Activated naive CD4-positive, alpha-beta T cell treated with anti-CD3 and anti-CD28 coated beads, Interleukin-2, amount 10 ng/mL, durations not matched to agents 7 days and 5 days (primary cell): ENCODE measurements around the gene SLC26A2.

Experiments used
- CTCF ChIA-PET: fragments of 350-600 bp; sonication (Branson Sonifier 250); formaldehyde crosslinking; loops from one replicate; lab custom pipeline; 2021; ENCODE audit warnings: antibody characterized with exemption; lab: Charles Lee
- DNase-seq: peaks from one replicate; pipeline ENCODE4 v3.0.0-alpha.2; 2020
- H3K27ac Mint-ChIP-seq: one replicate; pipeline ENCODE4 v1.8.0; 2021; ENCODE audit warnings: mild to moderate bottlenecking, moderate library complexity, mixed read lengths
- H3K27me3 Mint-ChIP-seq: one replicate; pipeline ENCODE4 v1.8.0; 2021; ENCODE audit warnings: mild to moderate bottlenecking, mixed read lengths
- H3K36me3 Mint-ChIP-seq: one replicate; pipeline ENCODE4 v1.8.0; 2021; ENCODE audit warnings: mixed read lengths
- H3K4me1 Mint-ChIP-seq: one replicate; pipeline ENCODE4 v1.8.0; 2021; ENCODE audit warnings: mixed read lengths
- H3K4me3 Mint-ChIP-seq: one replicate; pipeline ENCODE4 v1.8.0; 2021; ENCODE audit warnings: mild to moderate bottlenecking, moderate library complexity, mixed read lengths
- H3K9me3 Mint-ChIP-seq: one replicate; pipeline ENCODE4 v1.8.0; 2021; ENCODE audit warnings: mixed read lengths

SLC26A2 gene

DNA sequence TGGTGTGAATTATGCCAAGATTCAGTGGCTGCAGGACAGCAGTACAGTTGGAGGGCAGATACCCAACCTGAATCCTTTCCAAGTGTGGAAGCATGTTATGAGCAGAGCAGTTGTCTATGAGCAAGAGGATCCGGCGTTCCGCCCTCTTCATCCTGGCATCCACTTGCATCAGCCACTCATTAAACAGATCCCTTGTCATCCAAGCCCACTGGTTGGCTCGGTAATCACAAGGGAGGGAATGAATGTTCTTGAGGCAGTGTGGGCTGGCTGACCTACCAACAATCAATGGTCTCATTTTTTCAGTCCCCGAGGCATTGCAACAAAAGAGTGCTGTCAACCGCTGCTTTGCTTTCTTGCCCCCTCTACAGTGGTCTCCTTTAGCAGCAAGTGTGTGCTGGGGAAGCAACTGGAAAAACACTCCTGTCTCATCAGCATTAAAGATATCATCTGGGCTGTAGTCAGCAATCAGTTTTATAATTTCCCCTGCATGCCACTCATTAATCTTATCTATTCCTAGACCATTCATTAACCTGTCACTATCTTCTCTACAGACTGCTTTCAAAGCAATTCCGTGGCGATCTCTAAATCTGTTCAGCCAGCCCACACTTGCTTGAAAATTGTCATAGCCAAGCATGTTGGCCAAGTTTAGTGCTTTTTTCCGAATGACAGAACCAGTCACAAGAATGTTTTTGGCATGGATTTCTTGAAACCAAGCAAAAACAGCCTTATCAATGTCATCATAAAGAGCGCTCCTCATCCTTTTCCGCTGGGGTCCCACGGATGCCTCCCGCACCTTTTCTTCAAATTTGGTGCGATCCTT, 35.0 kb downstream of the SLC26A2 start:
- Mint-ChIP-seq H3K9me3 (no peaks in the 10 kb centered on the region), H3K36me3 (peaks cover 1% of the 10 kb centered on the region), H3K27me3 (no peaks in the 10 kb centered on the region), H3K27ac (no peak overlapping the region), H3K4me3 (no peak overlapping the region), H3K4me1 (peaks cover 15% of the 10 kb centered on the region)
- CTCF ChIA-PET = interaction anchor here (1.0 to 8.6 kb wide), 3 partner anchors 142 to 359 kb away, joined by 3 to 219 read pairs (median 4); no protein-coding TSS in a partner anchor
- DNase-seq = no peak

DNA sequence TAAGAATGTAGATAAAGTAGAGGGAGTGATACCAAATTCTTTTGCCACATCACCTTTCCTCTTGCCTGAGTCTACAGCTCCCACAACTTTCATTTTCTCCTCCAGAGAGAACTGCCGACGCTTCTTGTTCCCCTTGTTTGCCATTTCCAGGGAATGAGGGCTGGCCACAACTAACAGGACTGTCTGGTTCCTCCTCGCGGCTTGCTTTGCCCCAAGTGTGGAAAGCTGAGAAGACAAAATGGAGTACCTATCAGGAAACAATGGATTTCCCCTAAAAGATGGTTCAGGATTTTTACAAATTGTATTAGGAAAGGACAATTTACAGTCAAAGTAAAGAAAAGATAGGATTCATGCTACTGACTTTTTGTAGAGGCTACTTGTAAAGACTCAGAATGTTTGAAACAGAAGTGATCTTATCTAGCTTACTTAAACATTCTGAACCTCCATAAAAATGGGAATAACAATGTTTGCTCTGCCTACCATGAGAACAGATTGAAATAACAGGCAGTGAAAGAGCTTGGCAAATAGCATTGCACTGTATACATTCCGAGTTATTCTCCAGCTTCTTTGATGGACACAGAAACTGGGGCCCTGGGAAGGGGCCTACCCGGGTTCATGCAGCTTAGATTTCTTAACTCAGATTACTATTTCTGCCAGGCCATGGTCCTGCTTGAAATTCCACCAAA, 35.8 kb downstream of the SLC26A2 start:
- CTCF ChIA-PET = interaction anchor here (1.0 to 8.6 kb wide), 3 partner anchors 143 to 359 kb away, joined by 3 to 219 read pairs (median 4); no protein-coding TSS in a partner anchor
- Mint-ChIP-seq H3K36me3 (peaks cover 1% of the 10 kb centered on the region), H3K4me1 (peaks cover 15% of the 10 kb centered on the region), H3K4me3 (no peak overlapping the region), H3K27me3 (no peaks in the 10 kb centered on the region), H3K9me3 (no peaks in the 10 kb centered on the region), H3K27ac (no peak overlapping the region)
- DNase-seq = no peak

DNA sequence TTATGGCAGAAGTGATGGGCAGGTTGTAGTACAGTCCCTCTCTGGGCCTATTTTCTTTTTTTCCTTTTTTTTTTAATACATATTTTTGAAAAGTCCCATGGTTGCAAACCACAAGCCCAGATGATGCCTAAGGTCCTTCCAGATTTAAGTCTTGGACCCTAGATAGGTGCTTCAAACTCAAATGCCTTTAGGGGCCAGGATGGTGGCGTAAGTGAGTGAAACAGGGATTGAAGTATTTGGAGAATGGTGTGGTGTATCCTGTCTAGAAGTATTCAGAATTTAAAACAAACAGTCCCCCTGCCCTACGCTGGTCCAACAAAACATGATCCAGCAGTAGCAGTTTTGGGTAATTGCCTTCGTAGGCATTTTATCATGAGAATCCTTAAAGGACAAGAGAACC, 37.7 kb downstream of the SLC26A2 start:
- H3K27me3 Mint-ChIP-seq = no peaks in the 10 kb centered on the region
- H3K4me1 Mint-ChIP-seq = peaks cover 30% of the 10 kb centered on the region
- H3K27ac Mint-ChIP-seq = no peak overlapping the region

DNA sequence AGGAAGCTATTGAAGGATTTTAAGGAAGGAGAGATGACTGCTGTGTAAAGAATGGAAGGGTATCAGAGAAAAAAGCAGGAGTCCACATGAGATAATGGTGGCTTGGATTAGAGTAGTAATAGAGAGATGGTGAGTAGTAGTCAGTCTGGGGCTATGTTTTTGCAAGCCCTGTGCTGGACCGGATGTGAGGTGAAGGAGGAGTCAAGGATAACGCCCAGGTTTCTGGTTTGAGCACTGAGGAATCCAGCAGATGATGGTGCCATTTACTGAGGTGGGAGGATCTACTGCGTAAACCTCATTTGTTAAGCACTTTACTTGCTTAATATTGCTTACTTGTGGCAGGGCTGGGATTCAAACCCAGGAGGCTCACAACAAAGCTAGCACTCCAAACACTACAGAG, 38.8 kb downstream of the SLC26A2 start:
- no peaks in the 10 kb centered on the region for H3K9me3 Mint-ChIP-seq
- peaks cover 38% of the 10 kb centered on the region for H3K4me1 Mint-ChIP-seq
- CTCF ChIA-PET = interaction anchor here (0.8 to 2.6 kb wide), 4 partner anchors 9 to 165 kb away, joined by 3 to 15 read pairs (median 3); no protein-coding TSS in a partner anchor
- DNase-seq = no peak
- no peaks in the 10 kb centered on the region for H3K27me3 Mint-ChIP-seq
- peak overlapping the region; percentile 82 for H3K4me3 Mint-ChIP-seq
- H3K27ac Mint-ChIP-seq = peak overlapping the region; percentile 88
- H3K36me3 Mint-ChIP-seq = peaks cover 11% of the 10 kb centered on the region

More for the DNA sequence above, 37.7 kb downstream of the SLC26A2 start:
- Mint-ChIP-seq H3K4me3 (no peak overlapping the region), H3K9me3 (no peaks in the 10 kb centered on the region), H3K36me3 (peaks cover 6% of the 10 kb centered on the region)
- CTCF ChIA-PET = interaction anchor here (0.8 to 8.6 kb wide), 2 partner anchors 40 to 165 kb away, joined by 3 to 219 read pairs; no protein-coding TSS in a partner anchor
- DNase-seq = no peak

DNA sequence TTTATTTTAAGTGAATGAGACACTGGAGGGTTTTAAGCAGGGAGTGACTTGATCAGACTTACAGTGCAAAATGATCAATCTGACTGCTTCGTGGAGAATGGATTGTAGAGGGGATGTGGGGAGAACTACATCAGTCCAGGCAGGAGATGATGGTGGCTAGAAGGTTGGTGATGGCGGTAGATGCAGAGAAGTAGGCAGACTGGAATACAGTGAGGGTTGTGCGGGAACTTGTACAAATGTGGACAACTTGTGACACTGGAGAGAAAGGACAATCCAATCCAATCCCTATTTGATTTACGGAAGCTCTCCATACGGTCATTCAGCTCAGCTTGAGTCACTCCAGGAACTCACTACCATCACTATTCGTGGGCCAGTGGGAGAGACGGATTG, 39.3 kb downstream of the SLC26A2 start:
- peaks cover 15% of the 10 kb centered on the region for H3K36me3 Mint-ChIP-seq
- peak overlapping the region; percentile 82 for H3K4me3 Mint-ChIP-seq
- no peaks in the 10 kb centered on the region for H3K9me3 Mint-ChIP-seq
- DNase-seq = no peak
- CTCF ChIA-PET = interaction anchor here (0.8 to 2.6 kb wide), 5 partner anchors 9 to 343 kb away, joined by 3 to 15 read pairs (median 3); no protein-coding TSS in a partner anchor
- no peaks in the 10 kb centered on the region for H3K27me3 Mint-ChIP-seq
- H3K4me1 Mint-ChIP-seq = peaks cover 40% of the 10 kb centered on the region
- peak overlapping the region; percentile 88 for H3K27ac Mint-ChIP-seq

DNA sequence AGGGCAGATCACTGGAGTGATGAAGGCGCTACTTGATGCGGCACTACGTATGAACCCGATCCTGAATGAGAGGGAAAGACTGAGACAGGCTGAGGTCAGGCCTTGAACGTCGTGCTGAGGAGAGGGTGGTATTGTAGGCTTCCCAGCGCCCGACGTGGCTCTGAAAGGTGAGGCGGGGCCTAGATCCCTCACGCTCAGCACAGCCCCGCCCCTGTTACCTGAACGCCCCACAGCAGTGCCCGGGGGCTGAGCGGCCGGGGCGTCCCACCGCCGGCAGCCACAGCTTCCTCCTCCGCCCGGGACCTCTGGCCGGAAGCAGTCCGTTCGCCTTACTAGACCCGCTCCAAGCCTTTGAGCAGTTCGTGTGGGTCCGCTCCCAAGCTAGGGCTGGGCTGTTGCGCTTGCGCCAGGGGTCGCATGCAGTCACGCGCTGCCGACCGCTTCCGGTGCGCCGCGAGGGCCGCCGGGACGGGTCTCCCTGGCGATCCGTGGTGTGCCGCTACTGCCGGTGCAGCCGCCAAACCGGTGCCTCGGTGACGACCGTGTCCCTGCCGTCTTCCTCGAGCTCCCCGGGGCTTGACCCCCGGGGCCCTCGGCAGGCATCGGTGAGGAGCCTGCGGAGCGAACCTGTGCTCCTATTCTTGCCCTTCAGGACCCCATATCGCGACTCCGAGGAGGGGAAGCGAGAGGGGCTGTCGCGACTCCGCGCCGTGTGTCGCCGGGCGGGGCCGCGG, 39.9 kb downstream of the SLC26A2 start, which contains the start of the genes HMGXB3 and TIGD6:
HMGXB3 (plus strand) TSS at position 484 of the 734 bp plus-strand sequence. CDS start 4,114 bp downstream, outside the sequence.
TIGD6 (minus strand) TSS at position 399 of the 734 bp plus-strand sequence. CDS start 4,306 bp downstream, outside the sequence.
- H3K27me3 Mint-ChIP-seq = no peaks in the 10 kb centered on the region
- peak within 1 kb of the TSS; percentile 82 for H3K4me3 Mint-ChIP-seq
- H3K27ac Mint-ChIP-seq = peak within 1 kb of the TSS; percentile 96
- H3K36me3 Mint-ChIP-seq = peaks cover 16% of the 10 kb centered on the region
- DNase-seq = peak; percentile 90
- peaks cover 41% of the 10 kb centered on the region for H3K4me1 Mint-ChIP-seq
- CTCF ChIA-PET = interaction anchor here (0.8 to 2.6 kb wide), 6 partner anchors 10 to 344 kb away, joined by 3 to 15 read pairs (median 4); partner anchors contain the start of gene SLC26A2
- H3K9me3 Mint-ChIP-seq = no peaks in the 10 kb centered on the region

DNA sequence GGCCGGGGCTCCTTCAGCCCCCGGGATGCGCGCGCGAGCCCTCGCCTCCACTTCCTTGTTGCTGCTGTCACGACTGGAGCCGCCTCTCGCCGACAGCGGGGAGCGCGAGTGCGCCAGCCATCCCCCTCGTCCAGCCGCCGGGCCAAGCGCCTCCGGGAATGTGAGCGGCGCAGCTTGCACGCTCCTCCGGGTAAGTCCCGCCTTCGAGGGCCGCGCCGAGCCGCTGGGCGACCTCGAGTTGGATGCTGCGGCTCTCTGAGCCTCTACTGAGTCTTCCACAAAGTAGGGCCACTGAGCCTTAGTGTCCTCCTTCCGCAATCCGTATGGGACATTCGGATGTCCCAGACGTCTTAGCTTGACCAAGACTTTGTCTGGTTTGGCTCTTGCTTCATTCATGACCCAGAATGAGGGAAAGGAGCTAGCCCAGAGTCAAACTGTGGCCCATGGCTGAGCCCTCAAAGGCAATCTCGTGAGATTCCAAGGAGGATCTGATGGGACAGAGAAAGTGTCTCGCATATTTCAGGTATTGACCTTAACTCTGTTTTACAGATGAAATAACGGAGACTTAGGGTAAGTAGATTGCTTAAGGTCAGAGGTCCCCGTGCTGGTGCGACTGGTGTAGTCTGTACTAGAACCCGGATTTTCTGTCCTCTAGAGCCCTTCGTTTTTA, 40.6 kb downstream of the SLC26A2 start:
- Mint-ChIP-seq H3K4me1 (peaks cover 41% of the 10 kb centered on the region), H3K27me3 (no peaks in the 10 kb centered on the region), H3K27ac (peak overlapping the region; percentile 96), H3K9me3 (no peaks in the 10 kb centered on the region), H3K4me3 (peak overlapping the region; percentile 82), H3K36me3 (peaks cover 19% of the 10 kb centered on the region)
- DNase-seq = peak; percentile 63
- CTCF ChIA-PET = interaction anchor here (1.6 to 2.6 kb wide), 4 partner anchors 10 to 168 kb away, joined by 3 to 15 read pairs (median 6); partner anchors contain the start of gene SLC26A2

DNA sequence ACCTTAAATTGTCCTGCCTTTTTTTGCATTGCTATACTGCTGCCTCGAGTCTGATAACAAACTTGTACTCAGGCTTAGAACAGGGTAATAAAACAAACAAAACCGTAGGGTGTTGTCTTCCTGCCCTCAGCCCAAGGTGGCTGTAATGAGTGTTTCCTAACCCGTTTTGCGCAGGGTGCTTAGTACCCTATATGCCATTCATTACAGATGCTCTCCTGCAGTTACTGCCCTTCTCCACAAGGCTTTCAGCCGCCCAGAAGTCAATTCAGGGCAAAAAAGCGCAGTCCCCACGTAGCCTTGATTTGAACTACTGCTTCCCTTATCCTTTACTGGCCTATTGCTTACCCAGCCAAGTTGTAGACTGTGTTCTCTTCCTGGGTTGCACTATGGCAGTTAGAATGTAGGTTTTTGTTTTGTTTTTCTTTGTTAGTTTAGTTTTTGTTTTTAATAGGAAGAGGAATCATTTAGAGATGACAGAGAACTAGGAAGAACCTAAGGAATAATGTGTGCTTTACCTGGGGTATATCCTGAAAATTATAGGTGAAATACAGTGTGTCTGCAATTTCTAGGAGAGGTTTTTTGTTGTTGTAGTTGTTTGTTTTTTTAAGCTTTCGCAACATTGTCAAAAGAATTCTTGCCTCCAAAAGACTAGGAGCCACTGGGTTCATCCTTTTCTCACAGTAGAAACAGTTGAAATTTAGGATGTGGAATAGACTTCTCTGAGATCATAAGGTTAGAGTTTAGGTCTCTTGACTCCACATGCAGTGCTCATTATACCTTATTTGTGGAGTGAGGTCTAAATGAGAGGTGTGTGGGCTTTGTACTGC, 41.3 kb downstream of the SLC26A2 start:
- Mint-ChIP-seq H3K4me1 (peaks cover 41% of the 10 kb centered on the region), H3K36me3 (peaks cover 25% of the 10 kb centered on the region), H3K4me3 (peak overlapping the region; percentile 82), H3K9me3 (no peaks in the 10 kb centered on the region), H3K27ac (peak overlapping the region; percentile 96), H3K27me3 (no peaks in the 10 kb centered on the region)
- peak; percentile 78 for DNase-seq
- CTCF ChIA-PET = interaction anchor here (0.9 to 2.6 kb wide), 8 partner anchors 11 to 168 kb away, joined by 3 to 15 read pairs (median 4); partner anchors contain the start of gene SLC26A2

DNA sequence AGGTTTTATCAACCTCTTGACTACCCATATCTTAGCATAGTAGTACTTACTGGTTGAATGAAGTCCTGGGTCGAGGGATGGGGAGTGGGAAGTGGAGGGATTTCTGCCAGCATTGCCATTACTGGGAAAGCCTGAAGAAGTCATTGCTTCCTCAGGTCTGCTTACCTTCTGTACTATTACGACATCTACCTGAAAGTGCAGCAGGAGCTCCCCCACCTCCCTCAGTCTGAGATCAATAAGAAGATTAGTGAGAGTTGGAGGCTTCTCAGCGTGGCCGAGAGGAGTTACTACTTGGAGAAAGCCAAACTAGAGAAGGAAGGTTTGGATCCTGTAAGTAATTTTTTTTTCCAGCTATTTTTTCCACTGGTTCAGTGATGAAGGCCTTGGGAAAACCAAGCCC, 45.8 kb downstream of the SLC26A2 start:
- H3K4me3 Mint-ChIP-seq = no peak overlapping the region
- peaks cover 50% of the 10 kb centered on the region for H3K36me3 Mint-ChIP-seq
- no peaks in the 10 kb centered on the region for H3K27me3 Mint-ChIP-seq
- no peaks in the 10 kb centered on the region for H3K9me3 Mint-ChIP-seq
- H3K4me1 Mint-ChIP-seq = peaks cover 34% of the 10 kb centered on the region
- CTCF ChIA-PET = interaction anchor here (1.0 to 1.5 kb wide), 4 partner anchors 15 to 117 kb away, joined by 3 to 4 read pairs (median 3); no protein-coding TSS in a partner anchor
- no peak for DNase-seq
- H3K27ac Mint-ChIP-seq = no peak overlapping the region

DNA sequence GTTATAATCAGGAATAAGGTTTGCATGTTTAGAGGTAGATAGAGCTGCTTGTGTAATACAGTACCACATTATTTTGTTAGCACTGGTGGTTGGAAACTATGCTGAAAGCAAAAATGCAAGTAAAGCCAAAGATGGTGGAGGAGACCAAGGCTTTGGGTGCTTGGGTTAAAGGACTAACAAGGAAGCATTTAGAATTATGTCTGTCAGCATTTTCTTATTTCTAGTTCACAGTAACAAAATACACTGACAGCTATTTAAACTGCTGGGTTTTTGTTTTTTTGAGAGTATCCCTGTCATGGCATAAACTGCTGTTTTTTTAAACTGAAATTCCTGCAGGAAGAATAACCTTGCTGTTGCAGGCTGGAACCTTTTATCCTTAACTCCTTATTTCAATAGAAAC, 46.5 kb downstream of the SLC26A2 start:
- CTCF ChIA-PET = interaction anchor here (1.2 to 1.5 kb wide), 2 partner anchors 14 to 16 kb away, joined by 3 read pairs; no protein-coding TSS in a partner anchor
- H3K36me3 Mint-ChIP-seq = peaks cover 55% of the 10 kb centered on the region
- DNase-seq = no peak
- no peak overlapping the region for H3K27ac Mint-ChIP-seq
- H3K4me1 Mint-ChIP-seq = peaks cover 30% of the 10 kb centered on the region
- H3K9me3 Mint-ChIP-seq = no peaks in the 10 kb centered on the region
- H3K27me3 Mint-ChIP-seq = no peaks in the 10 kb centered on the region
- no peak overlapping the region for H3K4me3 Mint-ChIP-seq

DNA sequence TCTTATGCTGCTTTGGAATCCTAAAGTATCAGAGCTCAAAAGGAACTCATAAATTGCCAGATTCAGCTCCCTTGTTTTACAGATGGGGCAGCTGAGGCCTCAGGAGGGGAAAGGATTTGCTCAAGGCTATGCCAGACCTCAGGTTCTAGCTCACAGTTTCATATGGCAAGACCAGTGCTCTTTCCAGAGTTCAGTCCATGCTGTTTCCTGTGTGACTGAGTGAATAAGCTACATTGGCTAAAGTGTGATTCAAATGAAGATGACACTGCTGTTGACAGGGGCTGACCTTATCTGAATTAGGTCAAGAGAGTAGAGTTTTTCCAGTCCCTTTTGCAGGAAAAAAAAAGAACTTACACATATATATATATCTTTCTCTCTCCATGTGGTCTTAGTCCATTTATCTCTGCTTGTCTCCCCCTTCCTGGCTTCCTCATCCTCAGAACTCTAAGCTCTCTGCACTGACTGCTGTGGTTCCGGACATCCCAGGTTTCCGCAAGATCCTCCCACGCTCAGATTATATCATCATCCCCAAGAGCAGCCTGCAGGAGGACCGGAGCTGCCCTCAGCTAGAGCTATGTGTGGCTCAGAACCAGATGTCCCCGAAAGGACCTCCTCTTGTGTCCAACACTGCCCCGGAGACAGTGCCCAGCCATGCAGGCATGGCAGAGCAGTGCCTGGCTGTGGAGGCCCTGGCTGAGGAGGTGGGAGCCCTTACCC, 49.3 kb downstream of the SLC26A2 start:
- no peak overlapping the region for H3K27ac Mint-ChIP-seq
- no peaks in the 10 kb centered on the region for H3K27me3 Mint-ChIP-seq
- H3K4me1 Mint-ChIP-seq = peaks cover 9% of the 10 kb centered on the region
- DNase-seq = no peak
- CTCF ChIA-PET = interaction anchor here (1.0 to 1.3 kb wide), 3 partner anchors 19 to 176 kb away, joined by 3 to 4 read pairs (median 4); no protein-coding TSS in a partner anchor
- H3K9me3 Mint-ChIP-seq = no peaks in the 10 kb centered on the region
- no peak overlapping the region for H3K4me3 Mint-ChIP-seq
- H3K36me3 Mint-ChIP-seq = peaks cover 66% of the 10 kb centered on the region
